B cell (primary cell): ENCODE data around the gene HIP1.
"Not testable (repeated sequence)": the region's sequence is repeated elsewhere in the genome, so short reads cannot be mapped to it uniquely, and the experiment has no call there.

Source experiments
- EZH2 ChIP-seq: IDR thresholded peaks from 2 replicates; pipeline ENCODE4 v1.6.1; 2012; ENCODE audit warnings: borderline replicate concordance, low read depth, mild to moderate bottlenecking, moderate library complexity, low read length; ENCODE audit not compliant: insufficient read depth, poor library complexity, severe bottlenecking
- TF ChIP-seq, protein P1 (sequence below): fragments of 200-600 bp; IDR thresholded peaks from one replicate; pipeline ENCODE4 v1.8.0; 2022; ENCODE audit warnings: antibody characterized with exemption, mild to moderate bottlenecking

- TF ChIP-seq, protein P1, sequence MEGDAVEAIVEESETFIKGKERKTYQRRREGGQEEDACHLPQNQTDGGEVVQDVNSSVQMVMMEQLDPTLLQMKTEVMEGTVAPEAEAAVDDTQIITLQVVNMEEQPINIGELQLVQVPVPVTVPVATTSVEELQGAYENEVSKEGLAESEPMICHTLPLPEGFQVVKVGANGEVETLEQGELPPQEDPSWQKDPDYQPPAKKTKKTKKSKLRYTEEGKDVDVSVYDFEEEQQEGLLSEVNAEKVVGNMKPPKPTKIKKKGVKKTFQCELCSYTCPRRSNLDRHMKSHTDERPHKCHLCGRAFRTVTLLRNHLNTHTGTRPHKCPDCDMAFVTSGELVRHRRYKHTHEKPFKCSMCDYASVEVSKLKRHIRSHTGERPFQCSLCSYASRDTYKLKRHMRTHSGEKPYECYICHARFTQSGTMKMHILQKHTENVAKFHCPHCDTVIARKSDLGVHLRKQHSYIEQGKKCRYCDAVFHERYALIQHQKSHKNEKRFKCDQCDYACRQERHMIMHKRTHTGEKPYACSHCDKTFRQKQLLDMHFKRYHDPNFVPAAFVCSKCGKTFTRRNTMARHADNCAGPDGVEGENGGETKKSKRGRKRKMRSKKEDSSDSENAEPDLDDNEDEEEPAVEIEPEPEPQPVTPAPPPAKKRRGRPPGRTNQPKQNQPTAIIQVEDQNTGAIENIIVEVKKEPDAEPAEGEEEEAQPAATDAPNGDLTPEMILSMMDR, result not testable (repeated sequence)
- TF ChIP-seq EZH2, result not testable (repeated sequence)
Measured at GRCh38 chr7:75717746-75718145, 21.0 kb downstream of the HIP1 start.
